Cardiac fibroblast (primary cell): ENCODE measurements around the gene NGEF.
A peak's percentile ranks its signal among the peaks of the same experiment; 100 is the strongest.

ENCODE experiments used
- DNase-seq, 2 donors: peaks; one replicate each; pipeline versions ENCODE4 v3.0.0 to v3.0.0-alpha.2; 2010; ENCODE audit warnings: low read depth in 2 of 2
- H3K4me3 ChIP-seq, 2 donors: replicated peaks in 1 of 2; 1 replicate in 1 of 2; 2 replicates in 1 of 2; pipeline ENCODE4 v1.5.1; 2011; ENCODE audit warnings: low read depth in 2 of 2, low read length in 2 of 2, mild to moderate bottlenecking in 2 of 2, moderate library complexity in 1 of 2
- TF ChIP-seq, protein P1 (sequence below): IDR thresholded peaks from one replicate; pipeline ENCODE4 v1.5.1; 2011; ENCODE audit warnings: low read depth, mild to moderate bottlenecking, low read length, inconsistent platforms

Gene NGEF

DNA sequence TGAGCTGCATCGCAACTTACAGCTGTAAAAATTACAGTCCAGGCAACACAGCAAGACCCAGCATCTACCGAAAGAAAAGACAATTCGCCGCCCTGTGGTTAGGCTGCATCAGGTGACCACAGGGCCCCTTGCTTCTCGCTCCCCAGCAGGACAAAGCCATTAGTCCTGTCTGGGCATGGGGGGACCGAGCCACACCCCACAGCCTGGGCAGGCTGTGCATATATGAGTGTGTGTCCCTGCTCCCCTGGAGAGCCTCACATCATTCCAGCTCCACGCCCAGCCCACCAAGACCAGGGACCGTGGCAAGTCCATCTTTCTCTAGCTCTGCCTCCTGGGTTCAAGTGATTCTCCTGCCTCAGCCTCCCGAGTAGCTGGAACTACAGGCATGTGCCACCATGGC lies 109.1 kb downstream of the NGEF start:
- TF ChIP-seq, protein P1, sequence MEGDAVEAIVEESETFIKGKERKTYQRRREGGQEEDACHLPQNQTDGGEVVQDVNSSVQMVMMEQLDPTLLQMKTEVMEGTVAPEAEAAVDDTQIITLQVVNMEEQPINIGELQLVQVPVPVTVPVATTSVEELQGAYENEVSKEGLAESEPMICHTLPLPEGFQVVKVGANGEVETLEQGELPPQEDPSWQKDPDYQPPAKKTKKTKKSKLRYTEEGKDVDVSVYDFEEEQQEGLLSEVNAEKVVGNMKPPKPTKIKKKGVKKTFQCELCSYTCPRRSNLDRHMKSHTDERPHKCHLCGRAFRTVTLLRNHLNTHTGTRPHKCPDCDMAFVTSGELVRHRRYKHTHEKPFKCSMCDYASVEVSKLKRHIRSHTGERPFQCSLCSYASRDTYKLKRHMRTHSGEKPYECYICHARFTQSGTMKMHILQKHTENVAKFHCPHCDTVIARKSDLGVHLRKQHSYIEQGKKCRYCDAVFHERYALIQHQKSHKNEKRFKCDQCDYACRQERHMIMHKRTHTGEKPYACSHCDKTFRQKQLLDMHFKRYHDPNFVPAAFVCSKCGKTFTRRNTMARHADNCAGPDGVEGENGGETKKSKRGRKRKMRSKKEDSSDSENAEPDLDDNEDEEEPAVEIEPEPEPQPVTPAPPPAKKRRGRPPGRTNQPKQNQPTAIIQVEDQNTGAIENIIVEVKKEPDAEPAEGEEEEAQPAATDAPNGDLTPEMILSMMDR, result no peak
- DNase-seq, result no peak
- H3K4me3 ChIP-seq, result no peak overlapping the region

DNA sequence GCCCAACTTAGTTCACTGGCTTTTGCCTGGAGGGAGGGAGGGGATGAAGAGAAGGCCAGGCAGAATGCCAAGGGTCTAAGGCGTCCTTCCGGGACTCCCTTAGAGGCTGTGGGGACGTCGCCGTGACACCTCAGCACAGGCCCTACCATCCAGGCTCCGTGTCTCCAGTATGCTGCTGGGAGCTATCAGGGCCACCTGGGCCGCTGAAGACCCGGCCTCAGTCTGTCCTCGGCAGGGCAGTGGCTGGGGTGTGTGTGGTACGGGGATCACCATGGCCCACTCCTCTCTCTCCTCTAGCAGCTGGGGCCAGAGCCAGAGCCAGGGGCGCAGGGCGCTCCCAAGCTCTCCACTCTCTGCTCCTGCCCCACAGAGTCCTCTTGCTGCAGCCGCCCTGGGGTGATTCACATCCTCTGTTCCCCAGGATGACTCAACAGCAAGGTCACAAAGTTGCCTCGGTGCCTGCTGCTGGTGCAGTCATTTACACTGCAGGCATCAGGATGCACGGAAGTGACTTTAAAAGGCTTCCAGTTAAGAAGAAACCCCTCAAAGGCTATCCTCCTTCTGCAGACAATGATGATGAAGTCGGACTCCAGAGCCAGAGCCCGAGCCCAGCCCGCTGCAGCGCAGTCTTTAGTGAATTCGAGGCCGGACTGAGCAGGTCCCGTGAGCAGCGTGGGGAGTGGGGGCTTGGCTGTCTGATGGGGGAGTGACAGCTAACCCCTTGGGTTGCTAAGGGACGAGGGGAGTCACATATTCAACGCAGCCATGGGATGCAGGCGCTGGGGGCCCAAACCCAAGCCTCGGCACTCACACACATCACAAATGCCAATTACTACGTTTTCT lies 111.1 kb downstream of the NGEF start:
- DNase-seq, result peak; percentile 87 to 92
- TF ChIP-seq, protein P1, result no peak
- H3K4me3 ChIP-seq, result no peak overlapping the region

DNA sequence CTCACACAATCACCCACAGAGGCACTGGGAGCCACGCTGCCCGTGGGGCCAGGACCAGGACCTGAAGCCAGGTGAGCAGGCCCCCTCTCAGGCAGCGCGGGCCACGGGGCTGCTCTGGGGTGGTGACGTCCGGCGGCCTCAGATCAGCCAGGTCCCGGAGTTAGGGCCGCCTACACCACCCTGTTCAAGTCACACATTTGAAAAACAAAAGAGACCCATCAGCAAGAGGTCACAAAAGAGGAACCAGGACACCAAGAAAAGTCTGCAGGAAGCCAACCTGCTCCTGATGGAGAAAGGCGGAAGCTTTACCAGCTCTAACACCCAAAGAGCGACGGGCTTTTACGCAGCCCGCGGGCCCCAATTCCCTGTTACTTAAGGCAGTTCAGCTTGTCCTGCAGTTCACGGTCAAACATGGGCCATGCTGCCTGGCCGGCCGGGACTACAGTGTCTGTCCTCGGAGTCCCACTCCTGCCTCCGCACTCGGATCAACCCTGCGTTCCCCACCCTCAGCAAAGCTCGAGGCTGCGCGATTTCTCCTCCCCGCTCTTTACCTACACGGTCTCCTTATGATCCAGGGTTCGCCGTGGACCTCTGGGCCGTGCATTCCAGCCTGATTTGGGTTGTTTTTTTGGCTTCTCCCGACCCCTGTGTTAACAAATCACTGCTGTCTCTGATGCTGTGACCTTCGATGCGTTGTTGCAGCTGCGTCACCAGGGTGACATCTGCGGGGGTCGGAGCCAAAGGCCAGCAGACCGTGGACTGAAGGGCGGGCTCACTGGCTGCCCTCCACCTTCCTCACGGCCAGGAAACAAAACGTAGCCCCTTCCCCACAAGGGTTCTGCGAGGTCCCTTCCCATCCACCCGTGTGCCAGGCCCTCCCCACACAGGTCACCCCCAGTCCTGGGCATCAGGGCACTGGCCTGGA lies 112.0 kb downstream of the NGEF start:
- TF ChIP-seq, protein P1, result no peak
- H3K4me3 ChIP-seq, result no peak overlapping the region
- peak in 1 of 2 donors; percentile 5 for DNase-seq

DNA sequence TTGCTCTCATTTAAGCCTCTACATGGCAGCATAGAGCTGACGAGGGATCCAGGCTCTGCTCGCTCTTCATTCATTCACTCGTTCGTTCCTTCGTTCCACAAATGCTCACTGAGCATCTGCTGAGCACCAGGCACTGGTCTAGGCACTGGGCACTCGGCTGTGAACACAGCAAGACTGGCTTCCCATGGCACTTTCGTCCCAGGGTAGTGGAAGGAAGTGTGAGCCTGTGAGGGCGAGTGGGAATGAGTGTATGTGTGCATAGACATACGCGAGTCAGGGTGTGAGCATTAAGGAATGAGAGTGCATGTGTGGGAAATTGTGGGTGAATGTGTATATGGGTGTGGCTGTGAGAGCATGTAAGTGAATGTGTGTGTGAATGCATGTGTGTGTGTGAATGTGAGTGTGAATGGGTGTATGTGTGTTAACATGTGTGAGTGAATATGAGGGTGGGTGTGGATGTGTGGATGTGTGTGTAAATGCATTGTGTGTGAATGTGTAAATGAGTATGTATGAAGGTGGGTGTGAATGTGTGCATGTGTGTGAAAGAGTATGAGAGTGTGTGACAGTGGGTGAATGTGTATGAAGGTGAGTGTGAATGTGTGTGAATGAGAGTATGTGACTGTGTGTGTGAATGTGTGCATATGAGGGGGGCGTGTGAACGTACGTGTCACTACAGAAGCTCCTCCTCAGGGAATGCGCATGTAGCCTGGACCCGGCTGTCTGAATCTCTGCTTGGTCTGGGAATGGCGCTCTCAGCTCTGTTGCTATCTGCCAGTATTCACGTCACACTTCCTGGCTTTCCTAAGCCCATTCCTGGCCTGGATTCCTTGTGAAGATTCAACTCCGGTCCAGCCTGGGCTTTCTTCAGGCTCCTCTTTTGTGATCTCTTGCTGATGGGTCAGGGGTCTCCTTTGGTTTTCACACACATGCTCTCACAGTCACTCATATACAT lies 114.2 kb downstream of the NGEF start:
- TF ChIP-seq, protein P1, result no peak
- peak; percentile 63 to 94 for DNase-seq
- H3K4me3 ChIP-seq, result no peak overlapping the region

DNA sequence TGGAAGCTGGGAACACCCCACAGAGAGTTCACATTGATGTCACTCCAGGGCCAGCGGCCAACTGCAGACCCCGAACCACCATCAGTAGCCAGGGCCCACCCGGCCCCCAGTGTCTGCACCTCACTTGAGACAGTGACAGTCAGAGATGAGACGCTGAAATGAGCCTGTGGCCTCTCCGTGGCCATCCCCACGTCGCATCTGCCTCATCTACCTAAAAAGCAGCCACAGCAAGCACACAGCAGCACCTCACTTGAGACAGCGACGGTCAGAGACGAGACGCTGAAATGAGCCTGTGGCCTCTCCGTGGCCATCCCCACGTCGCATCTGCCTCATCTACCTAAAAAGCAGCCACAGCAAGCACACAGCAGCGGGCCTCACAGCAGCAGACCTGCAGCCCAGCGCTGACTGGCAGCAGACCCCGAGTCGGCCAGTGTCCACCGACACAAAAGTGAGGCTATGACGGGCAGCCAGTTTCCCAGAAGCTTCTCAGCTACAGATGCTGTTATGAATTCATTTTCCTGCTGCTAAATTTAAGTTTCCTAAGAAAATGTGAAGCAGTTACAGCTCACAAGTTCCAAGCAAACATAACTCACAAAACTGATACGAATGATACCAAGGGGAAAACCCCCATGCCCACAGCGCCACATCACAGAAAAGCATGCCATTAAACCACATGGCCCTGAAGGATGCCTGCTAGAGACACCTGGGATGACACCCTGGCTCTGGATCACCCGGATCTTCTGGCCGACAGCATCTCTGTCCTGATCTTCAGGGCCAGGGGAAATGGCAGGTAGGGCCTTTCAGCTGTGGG lies 115.3 kb downstream of the NGEF start:
- no peak for DNase-seq
- TF ChIP-seq, protein P1, result no peak
- no peak overlapping the region for H3K4me3 ChIP-seq
